HG03521 (cell line): Measurements from ENCODE around the gene TMEM59.
"Not testable (repeated sequence)": the region's sequence is repeated elsewhere in the genome, so short reads cannot be mapped to it uniquely, and the experiment has no call there.

Experiments used
- ATAC-seq: cut with Tn5 transposase; IDR thresholded peaks from one replicate; pipeline ENCODE4 v1.9.1; 2021; ENCODE audit warnings: mild to moderate bottlenecking, moderate library complexity; ENCODE audit not compliant: unreplicated experiment

Gene TMEM59, protein sequence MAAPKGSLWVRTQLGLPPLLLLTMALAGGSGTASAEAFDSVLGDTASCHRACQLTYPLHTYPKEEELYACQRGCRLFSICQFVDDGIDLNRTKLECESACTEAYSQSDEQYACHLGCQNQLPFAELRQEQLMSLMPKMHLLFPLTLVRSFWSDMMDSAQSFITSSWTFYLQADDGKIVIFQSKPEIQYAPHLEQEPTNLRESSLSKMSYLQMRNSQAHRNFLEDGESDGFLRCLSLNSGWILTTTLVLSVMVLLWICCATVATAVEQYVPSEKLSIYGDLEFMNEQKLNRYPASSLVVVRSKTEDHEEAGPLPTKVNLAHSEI

GRCh38 chr1:54052934-54053744 lies at the start of gene TMEM59, which contains the start of gene TCEANC2:
Gene TMEM59 (minus strand): TSS chr1:54053204. CDS start chr1:54053188, 16 bp downstream.
Gene TCEANC2 (plus strand): TSS chr1:54053608. CDS start chr1:54054423, 815 bp downstream.
- peak; percentile 90 for ATAC-seq

DNA sequence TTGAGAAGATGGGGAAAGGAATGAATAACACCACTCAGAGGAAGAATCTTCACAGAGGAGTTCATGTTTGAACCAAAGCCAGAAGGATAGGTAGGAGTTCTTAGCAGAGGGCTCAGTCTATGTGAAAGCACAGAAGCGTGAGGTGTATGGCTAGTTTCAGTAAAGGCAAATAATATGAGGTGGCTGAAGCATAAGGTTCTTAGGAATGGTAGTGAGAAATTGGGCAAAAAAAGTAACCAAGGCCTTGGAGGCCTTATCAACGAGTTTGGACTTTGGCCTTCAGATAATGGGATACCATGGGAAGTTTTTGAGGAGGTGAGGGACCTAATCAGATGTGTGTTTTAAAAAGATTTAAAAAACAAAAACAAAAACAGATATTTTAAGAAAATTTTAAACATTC lies 47.5 kb upstream of the TMEM59 start:
- ATAC-seq = no peak

DNA sequence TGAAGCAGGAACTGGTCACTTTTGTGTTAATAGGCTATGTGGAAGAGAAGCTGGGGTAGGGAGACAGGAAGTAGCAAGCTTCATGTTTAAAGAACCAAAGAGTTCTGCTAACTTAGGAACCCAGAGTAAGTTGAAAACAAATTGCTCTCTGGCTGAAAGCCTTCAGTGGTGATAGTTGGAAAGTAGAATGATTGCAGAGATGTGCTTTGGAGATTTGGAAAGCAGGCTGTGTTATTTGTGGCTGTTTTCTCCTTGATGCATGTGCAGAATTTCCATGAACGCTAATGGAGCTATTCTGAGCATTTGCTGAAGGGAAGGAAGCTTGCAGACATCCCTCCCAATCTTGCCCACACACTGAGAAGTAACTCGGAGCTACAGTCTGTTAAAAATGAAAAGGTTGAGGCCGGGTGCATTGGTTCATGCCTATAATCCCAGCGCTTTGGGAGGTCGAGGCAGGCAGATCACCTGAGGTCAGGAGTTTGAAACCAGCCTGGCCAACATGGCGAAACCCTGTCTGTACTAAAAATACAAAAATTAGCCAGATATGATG lies 46.1 kb upstream of the TMEM59 start:
- no peak for ATAC-seq

DNA sequence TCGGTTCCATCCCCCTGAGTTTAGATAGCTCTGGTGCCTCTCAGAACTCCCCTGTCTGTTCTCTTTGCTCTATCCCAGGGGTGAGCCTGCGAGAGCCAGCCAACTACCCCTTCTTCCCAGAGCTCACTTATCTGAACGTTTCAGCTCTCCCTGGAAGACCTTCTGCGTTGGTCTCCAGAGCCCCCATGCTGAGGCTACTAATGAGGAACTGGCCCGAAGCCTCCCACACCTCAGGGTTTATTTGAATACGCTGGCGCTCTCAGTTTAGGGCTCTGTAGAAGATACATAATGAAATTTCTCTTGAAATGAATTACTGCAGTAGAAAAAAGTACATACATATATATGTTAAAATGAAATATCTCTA lies 43.9 kb upstream of the TMEM59 start:
- ATAC-seq = no peak

- ATAC-seq = no peak
Observed at GRCh38 chr1:54096227-54096876, 43.3 kb upstream of the TMEM59 start.

GRCh38 chr1:54095546-54096226 lies 42.7 kb upstream of the TMEM59 start:
- no peak for ATAC-seq

- not testable (repeated sequence) for ATAC-seq
Observed at GRCh38 chr1:54094730-54095105, 41.7 kb upstream of the TMEM59 start.

DNA sequence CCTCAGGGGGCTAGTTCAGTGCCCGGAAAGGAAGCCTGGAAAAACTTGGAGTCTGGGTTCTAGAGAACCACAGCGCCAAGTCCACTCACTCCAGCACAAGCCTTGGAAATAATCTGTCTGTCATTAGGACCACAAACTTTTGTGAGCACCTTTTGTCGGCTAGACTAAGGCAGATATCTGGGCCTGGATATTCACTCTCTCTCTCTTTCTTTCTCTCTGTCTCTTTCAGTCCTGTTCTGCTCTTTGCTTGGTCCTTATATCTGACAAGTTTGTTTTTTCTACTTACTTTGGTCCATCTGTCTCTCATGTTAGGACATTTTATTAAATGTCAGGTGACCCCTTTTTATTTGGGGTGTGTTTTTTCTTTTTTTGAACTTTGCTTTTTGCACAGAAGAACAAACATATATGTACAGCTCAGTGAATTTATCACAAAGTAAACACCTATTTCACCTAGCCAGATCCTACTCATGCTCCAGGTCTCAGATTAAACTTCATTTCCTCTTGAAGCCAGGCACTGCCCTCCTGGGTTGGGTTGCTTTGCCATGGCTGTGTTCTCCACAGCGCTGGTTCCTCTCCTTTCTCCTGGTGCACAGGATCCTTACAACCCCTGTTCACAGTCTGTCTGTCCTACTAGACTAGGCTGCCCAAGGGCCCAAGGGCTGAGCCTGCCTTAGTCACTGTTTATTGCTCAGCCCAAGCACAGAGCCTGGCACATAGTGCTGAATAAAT lies 41.2 kb upstream of the TMEM59 start:
- no peak for ATAC-seq

DNA sequence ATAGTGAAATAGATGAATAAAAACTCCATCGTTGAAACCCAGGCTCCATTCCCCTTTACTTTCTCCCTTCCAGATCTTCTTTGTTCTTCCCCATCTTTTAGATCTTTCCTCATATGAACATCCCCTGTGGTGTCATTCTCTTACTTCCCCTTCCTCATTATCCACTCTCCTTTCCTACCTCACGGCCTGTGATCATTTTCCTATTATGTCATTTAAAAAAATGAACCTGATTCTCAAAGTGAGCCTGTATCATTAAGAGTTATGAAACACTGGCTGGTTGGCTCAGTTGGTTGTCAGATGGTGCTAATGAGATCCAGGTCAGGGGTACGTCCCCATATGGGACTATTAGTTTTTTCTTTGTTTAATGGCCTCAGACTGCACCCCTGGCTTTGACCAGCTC lies 38.7 kb upstream of the TMEM59 start:
- no peak for ATAC-seq

- ATAC-seq = no peak
Observed at GRCh38 chr1:54088385-54088784, 35.4 kb upstream of the TMEM59 start.

- ATAC-seq = no peak
Observed at GRCh38 chr1:54086754-54087153, 33.8 kb upstream of the TMEM59 start.

DNA sequence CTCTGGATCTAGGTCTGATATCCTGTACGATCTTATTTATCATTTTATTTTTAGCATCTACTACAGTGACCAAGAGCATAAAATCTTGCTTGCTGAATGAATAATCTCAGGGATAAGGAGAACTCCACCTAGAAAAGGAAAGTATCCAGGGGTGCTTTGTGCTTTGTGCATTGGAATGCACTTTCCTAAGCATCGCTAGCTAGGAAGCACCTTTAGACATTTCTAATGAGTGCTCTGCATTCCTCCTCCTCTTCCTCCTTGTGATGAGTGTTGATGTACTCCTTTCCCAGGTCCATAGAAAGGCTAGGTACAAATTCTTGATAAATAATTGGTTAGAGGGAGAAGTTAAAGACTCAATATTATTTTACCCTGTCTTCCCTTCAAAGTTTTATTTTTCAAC lies 31.8 kb upstream of the TMEM59 start:
- no peak for ATAC-seq

- ATAC-seq = no peak
Observed at GRCh38 chr1:54081306-54082270, 28.6 kb upstream of the TMEM59 start.

- no peak for ATAC-seq
Observed at GRCh38 chr1:54080598-54081049, 27.6 kb upstream of the TMEM59 start.

- ATAC-seq = no peak
Observed at GRCh38 chr1:54077359-54077758, 24.4 kb upstream of the TMEM59 start.

- no peak for ATAC-seq
Observed at GRCh38 chr1:54070171-54070837, 17.3 kb upstream of the TMEM59 start.

DNA sequence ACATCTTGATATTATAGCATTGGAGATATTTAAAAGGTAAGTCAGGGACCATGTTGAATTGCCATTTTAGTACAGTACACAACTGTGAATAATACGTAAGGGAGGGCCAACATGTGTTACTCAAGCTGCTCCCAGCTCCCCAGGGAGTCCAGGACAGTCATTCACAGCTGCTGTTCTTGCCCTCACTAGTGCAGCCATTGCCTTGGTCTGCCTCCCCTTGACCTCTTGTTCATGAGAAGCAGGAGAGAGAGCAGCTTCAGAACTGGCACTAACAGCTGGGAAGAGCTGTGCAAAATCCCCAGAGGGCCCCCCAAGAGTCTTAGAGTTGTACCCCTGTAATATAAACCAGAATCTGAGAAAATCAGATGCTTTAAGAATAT lies 16.8 kb upstream of the TMEM59 start:
- no peak for ATAC-seq

GRCh38 chr1:54064299-54064698 lies 11.3 kb upstream of the TMEM59 start:
- ATAC-seq = no peak

- no peak for ATAC-seq
Observed at GRCh38 chr1:54054438-54054749, 1.4 kb upstream of the TMEM59 start.
